Stromal cell of bone marrow (primary cell): ENCODE data around the gene PRSS22.

Experiments used
- DNase-seq: peaks from one replicate; pipeline ENCODE4 v3.0.0-alpha.2; 2012; ENCODE audit warnings: low read depth

The PRSS22 gene

GRCh38 chr16:2828876-2829430 is 29.0 kb downstream of the PRSS22 start:
- no peak for DNase-seq

GRCh38 chr16:2828521-2828840 is 29.5 kb downstream of the PRSS22 start:
- no peak for DNase-seq

DNA sequence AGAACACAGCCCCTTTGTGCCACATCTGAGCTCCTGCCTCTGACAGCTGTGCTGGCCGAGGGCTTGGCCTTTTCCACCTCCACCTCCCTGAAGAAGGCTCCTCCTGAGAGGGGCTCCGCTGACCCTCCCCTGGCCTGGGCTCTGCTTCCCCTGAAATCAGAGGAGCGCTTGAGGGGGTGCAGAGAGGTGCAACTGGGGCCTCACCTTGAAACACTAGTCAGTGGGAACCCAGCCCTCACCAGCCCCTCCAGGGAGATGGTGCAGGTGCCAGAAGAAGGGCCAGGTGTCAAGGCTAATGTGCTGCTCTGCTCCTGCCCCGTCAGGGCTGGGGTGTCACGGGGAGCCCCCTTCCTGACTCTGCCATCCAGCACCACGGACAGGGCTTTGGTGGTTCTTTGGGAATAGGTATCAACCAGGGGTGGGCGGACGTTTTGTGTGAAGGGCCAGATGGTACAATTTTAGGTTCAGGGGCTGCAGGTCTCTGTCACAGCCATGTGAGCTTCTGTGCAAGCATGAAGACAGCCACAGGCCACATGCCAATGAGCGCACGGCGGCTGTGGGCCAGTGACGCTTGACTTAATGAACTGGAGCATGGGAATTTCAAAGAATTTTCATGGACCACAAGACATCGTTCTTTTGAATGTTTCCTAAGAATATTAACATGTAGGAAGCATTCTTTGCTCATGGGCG is 30.0 kb downstream of the PRSS22 start:
- no peak for DNase-seq

- DNase-seq = no peak
Observed at GRCh38 chr16:2827374-2827791, 30.6 kb downstream of the PRSS22 start.

- no peak for DNase-seq
Observed at GRCh38 chr16:2826591-2827373, 31.2 kb downstream of the PRSS22 start.

- no peak for DNase-seq
Observed at GRCh38 chr16:2825906-2826305, 32.1 kb downstream of the PRSS22 start.

GRCh38 chr16:2825049-2825742 is 32.8 kb downstream of the PRSS22 start:
- DNase-seq = no peak

DNA sequence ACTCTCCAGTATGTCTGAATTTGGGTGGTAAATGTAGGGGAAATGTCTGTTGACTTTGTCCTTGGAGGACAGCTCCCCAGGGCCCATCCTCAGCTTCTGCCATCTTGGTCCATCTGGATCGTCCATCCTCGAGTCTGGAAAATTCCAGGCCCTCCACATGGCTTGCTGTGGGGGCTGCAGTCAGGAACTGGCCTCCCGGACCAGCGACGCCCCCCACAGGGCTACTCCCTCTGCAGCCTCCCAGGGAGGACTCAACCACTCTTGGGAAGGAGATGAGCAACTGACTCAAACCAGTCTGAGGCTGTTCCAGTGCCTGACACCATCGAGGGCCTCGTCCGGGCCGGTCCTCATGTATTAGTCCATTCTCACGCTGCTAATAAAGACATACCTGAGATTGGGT is 33.3 kb downstream of the PRSS22 start:
- no peak for DNase-seq

DNA sequence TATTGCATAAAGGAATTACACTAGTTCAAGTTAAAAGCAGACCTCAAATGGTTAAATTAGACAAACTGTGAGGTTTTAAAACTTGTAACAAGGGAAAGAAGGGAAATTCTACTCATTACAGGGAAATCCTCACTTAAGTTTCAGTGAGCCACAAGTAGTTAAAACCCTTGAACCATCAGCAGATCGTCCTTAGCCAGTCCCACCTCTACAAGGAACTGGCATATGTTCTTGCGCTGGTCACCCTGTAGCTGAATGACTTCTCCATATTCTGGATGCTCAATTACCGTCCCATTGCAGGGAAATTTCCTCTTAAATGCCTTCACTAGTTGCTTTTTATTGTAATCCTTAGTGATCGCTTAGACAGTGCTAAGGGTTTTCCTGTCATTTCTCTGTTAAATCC is 35.5 kb downstream of the PRSS22 start:
- DNase-seq = no peak

DNA sequence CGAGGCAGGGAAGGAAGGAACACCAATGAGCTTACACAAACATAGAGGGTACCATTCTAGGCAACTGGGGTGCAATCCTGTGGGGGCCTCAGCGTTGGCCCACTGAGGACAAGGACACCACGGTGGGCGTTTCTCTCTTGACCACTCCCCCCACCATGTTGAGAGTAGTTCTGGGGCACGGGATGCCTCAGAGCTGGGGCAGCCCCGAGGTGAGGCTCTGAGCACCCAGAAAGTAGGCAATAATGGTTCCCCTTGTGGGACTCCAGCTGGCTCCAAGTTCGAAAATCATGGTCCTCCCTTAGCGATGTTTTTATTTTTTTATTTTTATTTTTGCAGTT is 35.8 kb downstream of the PRSS22 start:
- no peak for DNase-seq

DNA sequence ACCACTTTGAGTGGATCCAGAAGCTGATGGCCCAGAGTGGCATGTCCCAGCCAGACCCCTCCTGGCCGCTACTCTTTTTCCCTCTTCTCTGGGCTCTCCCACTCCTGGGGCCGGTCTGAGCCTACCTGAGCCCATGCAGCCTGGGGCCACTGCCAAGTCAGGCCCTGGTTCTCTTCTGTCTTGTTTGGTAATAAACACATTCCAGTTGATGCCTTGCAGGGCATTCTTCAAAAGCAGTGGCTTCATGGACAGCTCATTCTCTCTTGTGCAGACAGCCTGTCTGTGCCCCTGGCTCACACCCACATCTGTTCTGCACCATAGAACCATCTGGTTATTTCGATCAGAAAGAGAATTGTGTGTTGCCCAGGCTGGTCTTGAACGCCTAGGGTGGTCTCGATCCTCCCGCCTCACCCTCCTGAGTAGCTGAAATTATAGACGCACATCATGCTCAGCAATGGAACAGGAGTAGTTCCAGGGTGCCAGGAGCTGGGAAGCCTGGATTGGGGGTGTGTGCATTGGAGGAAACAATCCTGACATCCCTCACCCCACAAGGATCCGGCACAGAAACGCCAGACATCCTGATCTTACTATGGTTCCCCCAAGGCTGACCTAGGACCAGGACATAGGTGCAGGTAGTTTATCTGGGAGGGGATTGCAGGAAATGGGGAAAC is 36.3 kb downstream of the PRSS22 start:
- DNase-seq = no peak

DNA sequence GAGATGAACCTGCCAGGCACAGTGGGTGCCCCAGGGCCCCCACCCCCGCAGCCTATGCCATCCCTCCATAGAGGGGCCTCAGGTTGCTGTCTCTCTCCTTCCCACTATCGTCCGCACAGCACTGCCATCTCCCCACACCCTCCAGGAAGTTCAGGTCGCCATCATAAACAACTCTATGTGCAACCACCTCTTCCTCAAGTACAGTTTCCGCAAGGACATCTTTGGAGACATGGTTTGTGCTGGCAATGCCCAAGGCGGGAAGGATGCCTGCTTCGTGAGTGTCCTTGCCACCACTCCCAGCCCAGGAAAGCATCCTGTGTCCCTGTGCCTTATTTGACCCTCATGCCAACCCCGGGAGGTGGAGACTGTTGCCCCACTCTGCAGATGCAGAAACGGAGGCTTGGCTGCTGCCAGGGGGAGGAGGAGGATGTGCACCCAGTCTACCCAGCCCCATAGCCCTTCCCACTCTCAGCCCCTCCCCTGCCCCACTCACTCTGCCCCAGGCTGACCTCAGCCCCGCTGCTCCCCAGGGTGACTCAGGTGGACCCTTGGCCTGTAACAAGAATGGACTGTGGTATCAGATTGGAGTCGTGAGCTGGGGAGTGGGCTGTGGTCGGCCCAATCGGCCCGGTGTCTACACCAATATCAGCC is 37.0 kb downstream of the PRSS22 start:
- no peak for DNase-seq

- no peak for DNase-seq
Observed at GRCh38 chr16:2819939-2820835, 37.8 kb downstream of the PRSS22 start.

DNA sequence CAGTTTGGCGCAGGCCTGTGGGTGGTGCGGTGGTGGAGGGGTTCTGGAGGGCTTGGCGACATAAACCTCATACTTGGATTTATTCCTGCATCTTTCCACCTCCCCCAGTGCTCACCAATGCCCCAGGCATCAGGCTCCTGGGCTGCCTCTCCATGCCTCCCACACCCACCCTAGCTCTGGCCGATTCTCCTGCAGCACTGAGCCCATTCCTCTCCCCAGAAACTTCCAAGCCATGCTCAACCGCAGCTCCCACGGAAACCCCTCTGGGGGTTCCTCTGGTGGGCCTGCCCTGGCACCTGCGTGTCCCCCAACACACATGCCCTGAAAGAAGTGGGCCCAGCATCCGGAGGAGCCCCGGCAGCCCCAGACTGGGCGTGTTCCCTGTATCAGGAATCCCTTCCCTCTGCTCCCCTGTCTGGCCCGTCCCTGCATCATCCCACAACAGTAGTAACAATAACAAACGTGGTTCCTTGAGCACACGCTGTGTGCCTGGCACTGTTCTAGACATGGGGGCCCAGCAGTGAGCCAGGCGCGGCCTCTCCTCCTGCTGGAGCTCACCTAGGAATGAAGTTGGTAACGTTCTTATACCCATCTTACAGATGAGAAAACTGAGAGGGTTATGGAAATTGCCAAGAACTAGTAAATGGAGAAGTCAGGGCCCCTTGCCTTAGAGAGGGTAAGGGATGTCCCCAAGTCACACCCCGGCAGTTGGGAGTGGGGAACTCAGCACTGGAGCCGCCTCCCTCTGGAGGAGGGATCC is 38.6 kb downstream of the PRSS22 start:
- no peak for DNase-seq

GRCh38 chr16:2818272-2818876 is 39.6 kb downstream of the PRSS22 start:
- DNase-seq = no peak

DNA sequence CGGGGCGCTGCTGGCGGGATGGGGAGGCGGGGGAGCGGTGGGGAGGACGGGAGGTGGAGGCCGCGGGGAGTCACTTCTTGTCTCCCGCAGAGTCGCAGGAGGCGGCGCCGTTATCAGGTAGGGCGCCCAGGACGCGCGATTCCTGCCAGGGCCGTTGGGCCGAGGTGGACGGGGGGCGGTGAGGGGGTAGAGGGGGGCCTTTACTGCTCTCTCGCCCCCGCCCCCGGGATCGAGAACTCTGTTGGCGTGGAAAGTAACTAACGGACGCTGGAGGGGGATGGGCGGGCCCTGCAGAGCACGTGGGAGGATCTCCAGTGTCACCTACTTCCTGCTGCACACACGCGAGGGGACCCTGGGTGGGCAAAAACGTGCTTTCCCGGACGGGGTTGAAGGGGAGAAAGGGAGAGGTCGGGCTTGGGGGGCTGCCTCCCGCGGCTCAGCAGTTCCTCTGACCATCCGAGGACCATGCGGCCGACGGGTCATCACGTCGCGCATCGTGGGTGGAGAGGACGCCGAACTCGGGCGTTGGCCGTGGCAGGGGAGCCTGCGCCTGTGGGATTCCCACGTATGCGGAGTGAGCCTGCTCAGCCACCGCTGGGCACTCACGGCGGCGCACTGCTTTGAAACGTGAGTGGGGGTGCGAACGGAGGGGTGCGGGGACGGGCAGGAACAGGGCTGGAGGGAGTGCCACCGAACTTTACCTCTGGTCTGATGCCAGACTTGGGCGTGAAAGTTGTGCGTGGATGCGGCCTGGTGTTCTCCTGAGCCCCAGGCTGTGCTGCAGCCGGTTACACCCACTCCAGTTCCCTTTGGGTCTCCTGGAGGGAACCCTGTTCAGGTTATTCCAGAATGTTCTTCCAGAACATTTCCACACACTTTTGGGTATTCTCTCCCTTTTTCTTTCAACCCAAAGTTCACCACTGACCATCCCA is 40.4 kb downstream of the PRSS22 start:
- DNase-seq = no peak

DNA sequence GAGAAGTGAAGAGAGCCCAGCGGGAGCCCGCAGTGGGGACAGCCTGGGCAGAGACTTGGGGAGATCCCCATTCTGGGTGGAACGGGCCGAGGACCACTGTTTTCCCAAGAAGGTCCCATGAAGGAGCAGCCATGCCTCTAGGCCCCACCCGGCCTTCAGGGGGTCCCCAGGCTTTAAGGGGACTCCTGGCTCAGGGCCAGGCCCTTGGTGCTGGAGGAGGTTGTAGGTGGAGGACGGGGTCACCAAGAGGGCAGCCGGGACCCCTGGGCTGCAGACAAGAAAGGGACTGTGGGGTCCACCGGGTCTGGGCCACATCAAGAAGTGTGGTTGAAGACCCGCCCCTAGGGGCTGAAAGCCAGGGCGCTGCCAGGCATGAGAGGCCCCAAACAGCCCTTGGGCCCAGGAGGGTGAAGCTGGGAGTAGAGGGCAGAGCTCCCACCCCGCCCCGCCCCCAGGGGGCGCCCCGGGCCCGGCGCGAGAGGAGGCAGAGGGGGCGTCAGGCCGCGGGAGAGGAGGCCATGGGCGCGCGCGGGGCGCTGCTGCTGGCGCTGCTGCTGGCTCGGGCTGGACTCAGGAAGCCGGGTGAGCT is 41.1 kb downstream of the PRSS22 start, which contains the start of gene PRSS21:
TSS of gene PRSS21 (plus strand) at position 487 of the 589 bp plus-strand sequence. CDS start at position 519, 32 bp downstream.
- no peak for DNase-seq

DNA sequence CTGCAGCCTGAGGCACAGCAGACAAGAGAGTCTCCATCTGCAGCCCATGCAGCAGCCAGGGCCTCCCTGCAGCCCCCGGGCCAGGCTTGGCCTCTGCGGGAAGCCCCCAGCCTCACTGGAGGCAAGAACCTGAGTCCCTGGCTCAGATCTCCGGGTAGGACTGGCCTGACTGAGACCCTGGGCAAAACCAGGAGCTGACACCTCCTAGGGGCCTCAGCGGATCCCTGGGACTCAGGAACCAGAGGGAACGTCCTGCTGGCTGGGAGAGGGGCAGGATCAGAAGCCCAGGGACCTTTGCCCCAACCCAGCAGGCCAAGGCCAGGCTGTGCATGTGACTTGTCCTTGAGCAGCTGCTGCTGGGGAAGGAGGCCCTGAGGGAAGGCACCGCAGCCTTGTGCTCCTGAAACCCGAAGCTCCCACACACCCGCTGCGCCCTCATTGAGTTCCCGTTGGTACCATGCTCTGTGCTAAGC is 42.6 kb downstream of the PRSS22 start:
- DNase-seq = no peak
